Esophagus muscularis mucosa (tissue), 4 donors: Measurements from ENCODE around the gene ARMC10. TPM values are rescaled to one million over a fixed set of nuclear protein-coding genes. Genes with fewer than 3 reads are reported as not detected.

Source experiments
- DNase-seq: peaks from one replicate; pipeline ENCODE4 v3.0.0-alpha.2; 2017; ENCODE audit errors: extremely low spot score
- H3K27ac ChIP-seq, 4 donors: fragments of 200-600 bp; sonication (generic); replicated peaks in 1 of 4; 1 replicate in 3 of 4; 2 replicates in 1 of 4; pipeline ENCODE4 v1.5.1; 2016 to 2019; ENCODE audit warnings: mild to moderate bottlenecking in 1 of 4
- H3K27me3 ChIP-seq, 4 donors: fragments of 200-600 bp; sonication (generic); one replicate each; pipeline versions ENCODE4 v1.5.1 to v1.6.0; 2016 to 2019
- H3K36me3 ChIP-seq, 4 donors: fragments of 200-600 bp; sonication (generic); one replicate each; pipeline ENCODE4 v1.5.1; 2016 to 2019
- H3K4me1 ChIP-seq, 4 donors: fragments of 200-600 bp; sonication (generic); one replicate each; pipeline ENCODE4 v1.5.1; 2016 to 2019
- H3K4me3 ChIP-seq, 4 donors: fragments of 200-600 bp; sonication (generic); 1 replicate in 2 of 4; 2 replicates in 2 of 4; pipeline ENCODE4 v1.5.1; 2016 to 2019; ENCODE audit warnings: mild to moderate bottlenecking in 4 of 4, moderate library complexity in 1 of 4
- H3K9me3 ChIP-seq, 4 donors: fragments of 200-600 bp; sonication (generic); 1 replicate in 3 of 4; 2 replicates in 1 of 4; pipeline ENCODE4 v1.5.1; 2016 to 2019
- EP300 ChIP-seq: sonication (generic); formaldehyde crosslinking; IDR thresholded peaks from one replicate; pipeline ENCODE4 v1.6.1; 2017; ENCODE audit warnings: antibody characterized with exemption
- POLR2A ChIP-seq: fragments of 450-650 bp; IDR thresholded peaks from one replicate; pipeline ENCODE4 v1.6.1; 2017; ENCODE audit warnings: antibody characterized with exemption, moderate library complexity, mild to moderate bottlenecking, low read depth
- POLR2AphosphoS5 ChIP-seq, 2 donors: sonication (generic); formaldehyde crosslinking; IDR thresholded peaks; one replicate each; pipeline ENCODE4 v1.6.1; 2017; ENCODE audit warnings: antibody characterized with exemption in 2 of 2
- WGBS: methylation state at CpG from one replicate; pipeline ENCODE4 v1.1.5; 2018; 5-methylcytosine and 5-hydroxymethylcytosine counted together
- intact Hi-C: fragments of 100-400 bp; cut with DNase I; formaldehyde crosslinking; loops from one replicate; pipeline ENCODE4 v1.15.1; 2023
- total RNA-seq, 4 donors: library from RNA; depleted of rRNA; stranded (reverse); fragments of >200 nt; gene quantifications; one replicate each; pipeline versions ENCODE4 v1.1.0 to v1.2.1, GENCODE V29; 2016
- TF ChIP-seq, protein P1 (sequence below), 3 experiments: fragments of 200-600 bp in 2 of 3; fragments of 450-650 bp in 1 of 3; sonication (generic) in 2 of 3; IDR thresholded peaks; one replicate each; pipeline ENCODE4 v1.5.1; 2017 to 2019; ENCODE audit warnings: antibody characterized with exemption in 3 of 3, mild to moderate bottlenecking in 2 of 3, moderate library complexity in 1 of 3

The ARMC10 gene
- total RNA-seq, 4 donors from 2014 or later, result 28.8 to 41.2 (median 37.2) TPM

DNA sequence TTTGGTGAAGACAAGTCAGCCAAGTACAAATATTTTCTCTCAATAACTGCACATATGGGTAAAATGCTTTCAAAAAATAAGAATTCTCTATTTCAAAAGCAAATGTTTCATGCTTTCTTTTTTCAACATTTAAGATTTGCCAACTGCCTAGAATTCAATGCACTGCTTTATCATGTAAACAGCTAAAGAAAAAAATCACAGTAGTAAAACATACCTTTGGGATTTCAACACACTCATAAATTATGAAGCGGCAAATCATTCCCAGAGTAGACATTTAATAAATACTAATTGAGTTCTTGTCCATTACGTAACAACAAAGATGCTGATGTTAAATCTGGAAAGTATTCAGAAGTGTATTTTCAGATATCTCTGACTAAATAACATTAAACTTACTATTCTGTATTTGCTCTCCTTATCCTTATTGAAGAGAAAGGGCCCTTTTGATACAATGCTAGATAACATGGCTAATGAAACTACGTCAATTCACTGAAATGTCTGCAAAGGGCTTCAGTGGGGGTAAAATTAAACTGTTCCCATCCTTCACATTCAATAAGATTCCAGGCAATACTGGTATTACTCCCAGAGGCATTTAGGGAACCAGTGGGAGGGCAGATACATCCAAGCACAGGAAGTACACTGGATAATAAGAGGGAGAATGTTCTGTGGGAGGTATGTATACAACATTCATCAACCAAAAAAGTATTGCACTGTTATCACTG lies 60.1 kb downstream of the ARMC10 start:
- Histone ChIP-seq H3K27me3 (no peaks in the 10 kb centered on the region), H3K4me3 (no peak overlapping the region), H3K4me1 (peaks cover 0 to 16% (median 7%) of the 10 kb centered on the region in 4 donors), H3K36me3 (no peaks in the 10 kb centered on the region), H3K27ac (no peak overlapping the region), H3K9me3 (no peaks in the 10 kb centered on the region)
- intact Hi-C loops, result no loop called here
- no peak for DNase-seq
- no peak for TF ChIP-seq POLR2A
- TF ChIP-seq, protein P1, sequence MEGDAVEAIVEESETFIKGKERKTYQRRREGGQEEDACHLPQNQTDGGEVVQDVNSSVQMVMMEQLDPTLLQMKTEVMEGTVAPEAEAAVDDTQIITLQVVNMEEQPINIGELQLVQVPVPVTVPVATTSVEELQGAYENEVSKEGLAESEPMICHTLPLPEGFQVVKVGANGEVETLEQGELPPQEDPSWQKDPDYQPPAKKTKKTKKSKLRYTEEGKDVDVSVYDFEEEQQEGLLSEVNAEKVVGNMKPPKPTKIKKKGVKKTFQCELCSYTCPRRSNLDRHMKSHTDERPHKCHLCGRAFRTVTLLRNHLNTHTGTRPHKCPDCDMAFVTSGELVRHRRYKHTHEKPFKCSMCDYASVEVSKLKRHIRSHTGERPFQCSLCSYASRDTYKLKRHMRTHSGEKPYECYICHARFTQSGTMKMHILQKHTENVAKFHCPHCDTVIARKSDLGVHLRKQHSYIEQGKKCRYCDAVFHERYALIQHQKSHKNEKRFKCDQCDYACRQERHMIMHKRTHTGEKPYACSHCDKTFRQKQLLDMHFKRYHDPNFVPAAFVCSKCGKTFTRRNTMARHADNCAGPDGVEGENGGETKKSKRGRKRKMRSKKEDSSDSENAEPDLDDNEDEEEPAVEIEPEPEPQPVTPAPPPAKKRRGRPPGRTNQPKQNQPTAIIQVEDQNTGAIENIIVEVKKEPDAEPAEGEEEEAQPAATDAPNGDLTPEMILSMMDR (IDR thresholded peaks at IDR 0.05), result no peak
- TF ChIP-seq EP300, result no peak
- no peak for TF ChIP-seq POLR2AphosphoS5 (IDR thresholded peaks at IDR 0.05)
- 81% methylated on average over 3 of the region's 3 CpGs for WGBS

GRCh38 chr7:103140061-103140460 lies 65.1 kb downstream of the ARMC10 start:
- 88% methylated on average over 2 of the region's 2 CpGs for WGBS
- H3K27ac ChIP-seq, result no peak overlapping the region
- TF ChIP-seq EP300 (no peak), POLR2AphosphoS5 (IDR thresholded peaks at IDR 0.05) (no peak), POLR2A (no peak)
- TF ChIP-seq, protein P1 (IDR thresholded peaks at IDR 0.05), result no peak
- H3K9me3 ChIP-seq, result no peaks in the 10 kb centered on the region
- no peaks in the 10 kb centered on the region for H3K36me3 ChIP-seq
- peaks cover 0 to 6% (median under 1%) of the 10 kb centered on the region in 4 donors for H3K4me1 ChIP-seq
- no peak overlapping the region for H3K4me3 ChIP-seq
- DNase-seq, result no peak
- H3K27me3 ChIP-seq, result no peaks in the 10 kb centered on the region
- intact Hi-C loops, result loop anchor here (10.0 kb wide), 1 partner anchor 205 kb away; the partner anchor contains the start of genes DNAJC2 and PSMC2

- Histone ChIP-seq H3K36me3 (no peaks in the 10 kb centered on the region), H3K9me3 (no peaks in the 10 kb centered on the region), H3K4me3 (no peak overlapping the region), H3K4me1 (peaks cover 0 to under 1% (median 0%) of the 10 kb centered on the region in 4 donors), H3K27ac (no peak overlapping the region), H3K27me3 (no peaks in the 10 kb centered on the region)
- DNase-seq, result no peak
- WGBS, result 97% methylated on average over 2 of the region's 2 CpGs
- intact Hi-C loops, result loop anchor here (10.0 kb wide), 1 partner anchor 204 kb away; the partner anchor contains the start of genes DNAJC2 and PSMC2
- no peak for TF ChIP-seq POLR2A
- TF ChIP-seq EP300, result no peak
- TF ChIP-seq, protein P1 (IDR thresholded peaks at IDR 0.05), result no peak
- no peak for TF ChIP-seq POLR2AphosphoS5 (IDR thresholded peaks at IDR 0.05)
Measured at GRCh38 chr7:103140685-103141084, 65.7 kb downstream of the ARMC10 start.

GRCh38 chr7:103141753-103142404 lies 66.9 kb downstream of the ARMC10 start:
- WGBS, result 95% methylated on average over 8 of the region's 8 CpGs
- H3K27ac ChIP-seq, result no peak overlapping the region
- no peaks in the 10 kb centered on the region for H3K9me3 ChIP-seq
- H3K4me1 ChIP-seq, result peaks cover 4 to 13% (median 10%) of the 10 kb centered on the region in 4 donors
- no peak overlapping the region for H3K4me3 ChIP-seq
- intact Hi-C loops, result loop anchor here (10.0 kb wide), 1 partner anchor 203 kb away; the partner anchor contains the start of genes DNAJC2 and PSMC2
- no peak for DNase-seq
- no peaks in the 10 kb centered on the region for H3K36me3 ChIP-seq
- H3K27me3 ChIP-seq, result no peaks in the 10 kb centered on the region
- no peak for TF ChIP-seq POLR2AphosphoS5 (IDR thresholded peaks at IDR 0.05)
- TF ChIP-seq, protein P1 (IDR thresholded peaks at IDR 0.05), result no peak
- no peak for TF ChIP-seq POLR2A
- TF ChIP-seq EP300, result no peak
